ENCODE results near the gene IFNL2.

Gene IFNL2

DNA sequence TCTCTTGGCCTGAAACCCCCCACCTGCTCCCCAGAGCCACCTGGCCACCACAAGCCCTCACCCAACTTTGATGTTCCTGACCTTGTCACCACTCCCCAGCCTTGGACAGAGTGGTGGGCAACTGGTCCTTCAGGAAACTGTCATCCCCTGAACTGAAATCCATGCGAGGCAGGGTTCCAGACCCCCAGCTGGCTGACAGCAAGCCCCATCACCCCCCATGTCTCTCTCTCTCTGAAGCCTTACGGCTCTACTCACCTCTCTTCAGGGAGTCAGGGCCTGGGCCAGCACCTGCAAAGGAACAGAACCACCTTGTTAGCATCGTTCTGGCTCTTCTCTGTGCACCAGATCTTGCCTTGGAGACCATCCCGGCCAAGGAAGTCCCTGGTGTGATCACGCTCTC lies 49.9 kb downstream of the IFNL2 start:
- DNase-seq (no peak), ATAC-seq (no peak)

DNA sequence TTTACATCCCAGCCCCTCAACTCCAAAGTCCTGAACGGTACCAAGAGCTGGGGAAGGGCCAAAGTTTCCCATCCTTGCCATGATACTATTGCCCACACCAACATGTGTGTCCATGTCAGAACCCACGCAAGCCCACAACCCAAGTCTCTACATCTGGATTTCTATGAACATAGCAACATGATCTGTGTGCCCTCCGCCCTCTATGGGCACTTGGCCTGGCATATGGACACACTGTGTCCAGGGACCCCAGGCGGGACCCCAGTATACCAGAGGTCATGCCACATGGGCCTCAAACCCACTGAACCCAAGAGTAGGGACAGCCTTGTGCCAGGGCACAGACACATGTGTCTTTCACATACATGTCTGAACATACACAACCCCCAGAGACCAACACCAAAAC lies 50.5 kb downstream of the IFNL2 start:
- DNase-seq (no peak), ATAC-seq (no peak)

DNA sequence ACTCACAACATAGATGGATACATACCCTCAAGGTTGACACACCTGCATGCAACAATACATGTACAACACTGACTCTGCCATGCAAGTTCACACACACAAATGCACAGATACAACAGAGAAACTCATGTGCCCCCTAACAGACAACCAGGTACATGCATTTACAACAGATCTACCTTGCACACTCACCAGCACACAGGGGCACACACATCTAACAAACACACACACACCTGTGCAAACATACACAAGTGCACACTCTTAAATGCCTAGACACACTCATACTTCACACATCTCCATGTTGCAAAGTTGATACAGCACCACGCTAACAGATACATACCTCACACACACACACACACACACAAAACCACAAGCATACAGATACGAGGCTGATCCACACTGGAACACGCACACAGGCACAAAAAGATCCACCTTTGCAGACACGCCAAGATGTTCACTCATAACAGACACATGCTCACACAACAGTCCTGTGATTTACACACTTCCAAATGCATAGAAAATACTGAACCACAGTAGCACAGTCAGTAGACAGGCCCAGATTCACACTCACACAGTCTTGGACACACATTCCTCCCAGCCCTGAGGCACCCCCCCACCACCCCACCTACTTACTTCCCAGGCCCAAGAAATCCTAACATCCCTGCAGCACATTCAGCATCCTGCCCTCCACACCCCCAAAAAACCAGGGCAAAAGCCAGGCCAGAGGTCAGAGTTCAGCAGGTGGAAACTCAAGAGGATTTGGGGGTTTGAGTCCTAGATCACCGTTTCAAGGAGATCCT lies 51.1 kb downstream of the IFNL2 start:
- DNase-seq: no peak
- ATAC-seq: no peak

Data from stimulated activated naive CD8-positive, alpha-beta T cell treated with anti-CD3 and anti-CD28 coated beads, Interleukin-15, Interleukin-2, amounts not matched to agents 100 U/mL and 50 U/mL, for 24 hours (primary cell).